Esophagus (tissue), 2 donors: ENCODE results near the gene CBL. TPM values are rescaled to one million over a fixed set of nuclear protein-coding genes. Genes with fewer than 3 reads are reported as not detected.

Source experiments
- H3K27ac ChIP-seq, 2 donors: one replicate each; pipeline ENCODE4 v1.5.1; 2013; ENCODE audit warnings: low read depth in 2 of 2, mild to moderate bottlenecking in 2 of 2, inconsistent platforms in 1 of 2, low read length in 1 of 2, moderate library complexity in 1 of 2
- H3K27me3 ChIP-seq, 2 donors: one replicate each; pipeline ENCODE4 v1.6.1; 2013; ENCODE audit warnings: low read length in 2 of 2, control low read depth in 1 of 2, mild to moderate bottlenecking in 1 of 2; ENCODE audit not compliant: insufficient read depth in 2 of 2, control insufficient read depth in 1 of 2
- H3K36me3 ChIP-seq, 2 donors: one replicate each; pipeline ENCODE4 v1.6.1; 2013; ENCODE audit warnings: low read length in 1 of 2; ENCODE audit not compliant: control insufficient read depth in 2 of 2, insufficient read depth in 2 of 2
- H3K4me1 ChIP-seq, 2 donors: one replicate each; pipeline ENCODE4 v1.6.1; 2013; ENCODE audit warnings: low read length in 1 of 2; ENCODE audit not compliant: control insufficient read depth in 2 of 2, insufficient read depth in 2 of 2
- H3K4me3 ChIP-seq, 2 donors: one replicate each; pipeline ENCODE4 v1.5.1; 2013; ENCODE audit warnings: low read length in 2 of 2, mild to moderate bottlenecking in 2 of 2, low read depth in 1 of 2, moderate library complexity in 1 of 2
- H3K9me3 ChIP-seq, 2 donors: one replicate each; pipeline ENCODE4 v1.6.1; 2013; ENCODE audit warnings: mild to moderate bottlenecking in 2 of 2, low read depth in 1 of 2, low read length in 1 of 2, moderate library complexity in 1 of 2; ENCODE audit not compliant: control insufficient read depth in 2 of 2, insufficient read depth in 1 of 2
- WGBS, 2 donors: extraction: QIAGEN DNeasy Blood & Tissue Kit; methylation state at CpG; one replicate each; pipeline ENCODE4 v1.1.7; 2013; 5-methylcytosine and 5-hydroxymethylcytosine counted together
- polyA plus RNA-seq, 2 donors: library from polyadenylated mRNA; stranded (reverse); fragments of 200-250 nt; gene quantifications; one replicate each; pipeline ENCODE4 v1.2.3, GENCODE V29; 2013
- donor health status: healthy with polysubstance abuse.
- donor health status: Bipolar disorder and iron deficiency.

CBL gene
- polyA plus RNA-seq, 2 donors: 3.0 to 6.2 TPM

- Histone ChIP-seq H3K36me3 (peaks cover 0 to 4% of the 10 kb centered on the region in 2 donors), H3K27ac (peak within 1 kb of the TSS; percentile 87 to 98), H3K4me1 (peaks cover 0 to 4% of the 10 kb centered on the region in 2 donors), H3K9me3 (no peaks in the 10 kb centered on the region), H3K4me3 (peak within 1 kb of the TSS; percentile 71 to 86), H3K27me3 (no peaks in the 10 kb centered on the region)
- 3 to 4% methylated on average over 61 to 63 of the region's 63 CpGs for WGBS, 2 donors
Measured at GRCh38 chr11:119168471-119169281, 37.5 kb upstream of the CBL start, which contains the start of gene NLRX1. Gene NLRX1, plus strand, starts transcription at chr11:119168725. Its CDS starts 2,679 bp downstream, at chr11:119171404.

- WGBS, 2 donors: 10 to 15% methylated on average over 15 of the region's 15 CpGs
- H3K4me1 ChIP-seq: peaks cover 0 to 4% of the 10 kb centered on the region in 2 donors
- H3K36me3 ChIP-seq: peaks cover under 1 to 10% of the 10 kb centered on the region in 2 donors
- H3K9me3 ChIP-seq: no peaks in the 10 kb centered on the region
- no peaks in the 10 kb centered on the region for H3K27me3 ChIP-seq
- peak overlapping the region; percentile 87 to 98 for H3K27ac ChIP-seq
- peak overlapping the region; percentile 71 to 86 for H3K4me3 ChIP-seq
Measured at GRCh38 chr11:119169282-119169719, 36.8 kb upstream of the CBL start.

- Histone ChIP-seq H3K4me1 (peaks cover 0 to 4% of the 10 kb centered on the region in 2 donors), H3K36me3 (peaks cover 8 to 21% of the 10 kb centered on the region in 2 donors), H3K27ac (no peak overlapping the region), H3K4me3 (no peak overlapping the region), H3K9me3 (no peaks in the 10 kb centered on the region), H3K27me3 (no peaks in the 10 kb centered on the region)
- 85 to 88% methylated on average over 2 of the region's 2 CpGs for WGBS, 2 donors
Measured at GRCh38 chr11:119172513-119172912, 33.6 kb upstream of the CBL start.

GRCh38 chr11:119173453-119173852 is 32.7 kb upstream of the CBL start:
- 89 to 94% methylated on average over 21 of the region's 21 CpGs for WGBS, 2 donors
- peaks cover 8 to 25% of the 10 kb centered on the region in 2 donors for H3K36me3 ChIP-seq

GRCh38 chr11:119175493-119176077 is 30.6 kb upstream of the CBL start:
- Histone ChIP-seq H3K27ac (peak overlapping the region; percentile 1 to 43), H3K4me3 (no peak overlapping the region), H3K27me3 (no peaks in the 10 kb centered on the region), H3K36me3 (peaks cover 8 to 30% of the 10 kb centered on the region in 2 donors), H3K9me3 (no peaks in the 10 kb centered on the region), H3K4me1 (peaks cover 0 to 6% of the 10 kb centered on the region in 2 donors)
- WGBS, 2 donors: 62 to 63% methylated on average over 6 of the region's 6 CpGs

More at GRCh38 chr11:119173453-119173852, 32.7 kb upstream of the CBL start:
- Histone ChIP-seq H3K27me3 (no peaks in the 10 kb centered on the region), H3K4me1 (peaks cover 0 to 4% of the 10 kb centered on the region in 2 donors), H3K27ac (no peak overlapping the region), H3K4me3 (no peak overlapping the region), H3K9me3 (no peaks in the 10 kb centered on the region)

- H3K4me3 ChIP-seq: no peak overlapping the region
- H3K27ac ChIP-seq: no peak overlapping the region
- H3K4me1 ChIP-seq: peaks cover 0 to 2% of the 10 kb centered on the region in 2 donors
- H3K9me3 ChIP-seq: no peaks in the 10 kb centered on the region
- no peaks in the 10 kb centered on the region for H3K27me3 ChIP-seq
- H3K36me3 ChIP-seq: peaks cover 11 to 50% of the 10 kb centered on the region in 2 donors
- 64 to 79% methylated on average over 4 of the region's 4 CpGs for WGBS, 2 donors
Measured at GRCh38 chr11:119178166-119178680, 27.9 kb upstream of the CBL start.

GRCh38 chr11:119179342-119179741 is 26.8 kb upstream of the CBL start:
- Histone ChIP-seq H3K4me1 (peaks cover 0 to 2% of the 10 kb centered on the region in 2 donors), H3K4me3 (no peak overlapping the region), H3K36me3 (peaks cover 14 to 46% of the 10 kb centered on the region in 2 donors), H3K9me3 (no peaks in the 10 kb centered on the region), H3K27me3 (no peaks in the 10 kb centered on the region), H3K27ac (no peak overlapping the region)
- WGBS, 2 donors: 93 to 97% methylated on average over 6 of the region's 6 CpGs

GRCh38 chr11:119179983-119180382 is 26.2 kb upstream of the CBL start:
- Histone ChIP-seq H3K4me1 (peaks cover 0 to 2% of the 10 kb centered on the region in 2 donors), H3K36me3 (peaks cover 9 to 40% of the 10 kb centered on the region in 2 donors), H3K27me3 (no peaks in the 10 kb centered on the region), H3K27ac (no peak overlapping the region), H3K4me3 (no peak overlapping the region), H3K9me3 (no peaks in the 10 kb centered on the region)
- WGBS, 2 donors: 88 to 89% methylated on average over 10 of the region's 10 CpGs

- H3K9me3 ChIP-seq: no peaks in the 10 kb centered on the region
- H3K36me3 ChIP-seq: peaks cover 7 to 37% of the 10 kb centered on the region in 2 donors
- H3K27ac ChIP-seq: no peak overlapping the region
- 83 to 91% methylated on average over 6 of the region's 6 CpGs for WGBS, 2 donors
- peaks cover 0 to 2% of the 10 kb centered on the region in 2 donors for H3K4me1 ChIP-seq
- no peaks in the 10 kb centered on the region for H3K27me3 ChIP-seq
- no peak overlapping the region for H3K4me3 ChIP-seq
Measured at GRCh38 chr11:119180729-119181676, 25.1 kb upstream of the CBL start.
